GM18505 (cell line): ENCODE data around the gene AMN1.
A peak's percentile ranks its signal among the peaks of the same experiment; 100 is the strongest.
"Not testable (repeated sequence)": the region's sequence is repeated elsewhere in the genome, so short reads cannot be mapped to it uniquely, and the experiment has no call there.

Source experiments
- ATAC-seq: cut with Tn5 transposase; IDR thresholded peaks from one replicate; pipeline ENCODE4 v1.9.1; 2021; ENCODE audit not compliant: unreplicated experiment
- POLR2A ChIP-seq: IDR thresholded peaks from 4 replicates; pipeline ENCODE4 v1.6.1; 2011; ENCODE audit warnings: borderline replicate concordance; ENCODE audit not compliant: insufficient read depth, insufficient read length; ENCODE audit errors: extremely low read depth

AMN1 gene

DNA sequence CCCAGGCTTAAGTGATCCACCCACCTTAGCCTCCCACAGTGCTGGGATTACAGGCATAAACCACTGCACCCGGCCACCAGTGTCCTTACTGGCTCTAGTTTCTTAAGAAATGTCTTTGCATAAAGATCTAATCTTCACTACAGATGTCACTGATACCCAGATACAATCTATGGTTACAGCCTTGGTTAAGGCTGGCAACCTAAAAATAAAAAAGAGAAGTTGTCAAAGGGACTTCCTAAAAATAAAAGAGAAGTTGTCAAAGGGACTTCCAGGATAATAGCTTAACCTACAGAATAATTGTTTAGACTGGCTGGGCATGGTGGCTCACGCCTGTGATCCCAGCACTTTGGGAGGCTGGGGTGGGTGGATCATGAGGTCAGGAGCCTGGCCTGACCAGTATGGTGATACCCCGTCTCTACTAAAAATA is 41.7 kb downstream of the AMN1 start:
- no peak for TF ChIP-seq POLR2A
- ATAC-seq = no peak

DNA sequence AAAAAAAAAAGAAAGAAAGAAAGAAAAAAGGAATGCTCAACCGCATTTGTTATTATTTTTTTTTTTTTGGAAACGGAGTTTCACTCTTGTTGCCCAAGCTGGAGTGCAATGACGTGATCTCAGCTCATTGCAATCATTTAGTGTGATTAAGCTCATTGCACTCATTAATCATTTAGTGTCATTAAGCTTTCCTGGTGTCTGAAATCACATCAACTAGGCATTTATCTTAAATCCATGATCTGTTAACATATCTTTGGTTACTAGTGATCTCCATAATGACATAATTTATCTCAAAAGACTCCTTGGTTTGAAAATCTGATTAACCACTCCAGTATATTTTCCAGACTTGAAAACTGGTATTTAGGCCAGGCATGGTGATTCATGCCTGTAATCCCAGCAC is 43.0 kb downstream of the AMN1 start:
- ATAC-seq = no peak
- TF ChIP-seq POLR2A = no peak

DNA sequence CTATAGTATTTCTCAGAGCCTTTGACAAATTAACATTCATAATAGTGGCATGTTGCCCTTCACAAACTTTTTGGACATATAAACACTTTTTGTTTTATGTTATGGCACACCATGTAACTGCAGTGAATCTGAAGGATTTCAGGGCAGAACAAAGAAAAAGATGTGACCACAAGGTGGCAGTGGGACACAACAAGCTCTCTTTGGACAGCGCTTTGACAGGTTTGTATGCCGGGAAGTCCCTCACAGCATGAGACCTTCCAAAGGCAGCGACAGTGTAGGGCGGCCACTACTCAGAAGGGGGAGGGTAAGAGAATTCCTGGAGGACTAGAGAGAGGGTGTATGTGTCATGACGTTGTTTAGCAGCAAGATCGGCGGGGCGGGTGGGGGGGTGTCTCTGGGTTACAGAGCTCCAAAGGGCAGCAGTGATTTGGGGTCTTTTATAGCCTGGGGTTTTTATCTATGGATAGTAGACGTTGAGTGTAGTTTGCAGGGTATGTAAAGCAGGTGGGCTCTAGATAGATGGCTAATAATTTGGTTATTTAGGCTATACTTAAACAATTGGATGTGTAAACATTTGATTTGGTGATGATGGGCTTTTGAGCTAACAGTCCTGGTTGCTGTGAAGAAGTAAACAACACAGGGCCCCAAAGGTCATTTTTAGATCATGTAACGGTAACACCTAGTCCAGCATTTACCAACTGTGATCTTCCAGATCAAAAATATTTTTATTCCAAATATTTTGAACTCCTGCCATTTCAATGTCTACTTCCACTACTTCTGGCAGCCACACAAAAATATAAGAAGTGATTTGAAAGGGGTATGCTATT is 46.5 kb downstream of the AMN1 start:
- no peak for TF ChIP-seq POLR2A
- peak; percentile 61 for ATAC-seq

- no peak for TF ChIP-seq POLR2A
- no peak for ATAC-seq
Observed at GRCh38 chr12:31672521-31672920, 56.3 kb downstream of the AMN1 start.

DNA sequence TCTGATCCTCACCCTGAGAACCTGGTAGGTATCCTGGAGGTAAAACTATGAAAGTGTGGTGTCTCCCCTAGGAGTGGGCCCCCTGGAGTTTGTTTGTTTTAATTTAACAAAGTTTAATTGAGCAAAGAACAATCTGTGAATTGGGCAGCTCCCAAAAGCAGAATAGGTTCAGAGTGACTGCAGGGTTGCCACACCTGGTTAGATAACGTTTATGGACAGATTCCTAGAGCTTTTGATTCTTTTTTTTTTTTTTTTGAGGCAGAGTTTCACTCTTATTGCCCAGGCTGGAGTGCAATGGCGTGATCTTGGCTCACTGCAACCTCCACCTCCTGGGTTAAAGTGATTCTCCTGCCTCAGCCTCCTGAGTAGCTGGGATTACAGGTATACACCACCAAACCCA is 59.2 kb downstream of the AMN1 start:
- ATAC-seq = not testable (repeated sequence)

DNA sequence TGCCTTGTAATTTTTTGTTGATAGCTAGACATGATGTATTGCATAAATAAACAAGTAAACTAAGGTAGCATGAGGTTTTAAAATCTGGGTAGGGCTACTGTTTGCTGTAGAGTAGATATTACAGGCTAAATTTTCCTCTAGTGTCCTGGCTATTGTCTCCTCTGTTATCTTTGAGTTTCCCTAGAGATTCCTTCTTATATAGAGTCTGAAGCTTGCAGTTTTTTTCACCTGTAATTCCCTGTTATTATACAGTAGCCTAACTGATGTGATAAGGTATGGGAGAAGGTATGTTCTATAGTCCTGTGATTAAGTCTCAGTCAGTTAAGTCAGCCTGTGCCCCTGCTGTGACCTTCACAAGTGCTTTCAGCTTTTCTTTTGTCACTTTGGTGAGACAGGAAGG is 59.8 kb downstream of the AMN1 start:
- no peak for ATAC-seq
- no peak for TF ChIP-seq POLR2A

- no peak for TF ChIP-seq POLR2A
- no peak for ATAC-seq
Observed at GRCh38 chr12:31664038-31664437, 64.8 kb downstream of the AMN1 start.

GRCh38 chr12:31663576-31663975 is 65.2 kb downstream of the AMN1 start:
- no peak for ATAC-seq
- TF ChIP-seq POLR2A = no peak

- TF ChIP-seq POLR2A = no peak
- no peak for ATAC-seq
Observed at GRCh38 chr12:31662176-31662849, 66.5 kb downstream of the AMN1 start.

- peak; percentile 70 for TF ChIP-seq POLR2A
- ATAC-seq = peak; percentile 99
Observed at GRCh38 chr12:31659087-31659942, 69.5 kb downstream of the AMN1 start, which contains the start of gene ETFBKMT. Gene ETFBKMT, plus strand, starts transcription at chr12:31659688. Its CDS starts 2,266 bp downstream, at chr12:31661954.

DNA sequence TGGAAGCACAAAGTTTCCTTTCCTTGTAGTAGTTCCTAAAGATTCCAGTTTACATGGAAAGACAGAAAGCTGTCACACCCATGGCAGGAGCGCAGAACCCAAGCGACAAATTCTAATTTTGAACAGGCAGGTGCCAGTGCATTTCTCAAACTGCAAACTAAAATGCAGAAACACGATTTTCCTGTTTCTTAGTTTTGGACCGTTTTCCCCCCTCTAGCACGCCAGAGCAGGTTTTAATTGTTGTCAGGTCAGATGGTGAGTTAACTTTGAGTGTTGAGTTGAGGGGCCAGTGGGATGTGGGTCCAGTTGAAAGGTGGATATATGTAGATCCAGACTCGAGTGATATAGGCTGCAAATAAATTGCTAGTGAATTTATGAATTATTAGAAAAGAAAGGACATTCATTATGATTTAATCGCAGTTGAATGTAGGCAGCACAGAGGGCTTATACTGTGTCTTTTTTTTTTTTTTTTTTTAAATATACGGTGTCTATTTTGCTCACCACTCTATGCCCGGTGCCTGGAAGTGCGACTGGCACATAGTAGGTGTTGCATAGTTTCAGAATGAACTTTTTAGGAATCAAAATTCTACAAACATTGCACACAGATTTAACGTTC is 70.2 kb downstream of the AMN1 start:
- no peak for ATAC-seq
- TF ChIP-seq POLR2A = no peak

- TF ChIP-seq POLR2A = no peak
- no peak for ATAC-seq
Observed at GRCh38 chr12:31655792-31656191, 73.0 kb downstream of the AMN1 start.

DNA sequence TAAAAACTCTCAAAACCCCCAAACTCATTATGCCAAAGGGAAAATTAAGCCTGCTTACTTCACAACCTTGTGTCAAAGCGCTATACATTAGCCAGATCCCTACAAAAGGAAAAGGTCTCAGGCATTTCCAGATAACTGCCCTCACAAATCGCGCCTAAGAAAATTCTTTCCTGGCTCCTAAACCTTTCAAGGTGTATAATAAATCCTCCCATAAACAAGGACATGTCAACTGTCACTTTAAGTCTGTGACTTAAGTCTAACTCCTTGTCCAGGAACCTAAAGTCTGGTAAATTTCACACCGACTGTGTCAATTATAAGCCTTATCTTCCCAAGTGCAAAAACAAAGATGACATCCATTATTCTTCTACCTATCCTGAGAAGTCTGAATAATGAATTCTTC is 73.6 kb downstream of the AMN1 start:
- no peak for TF ChIP-seq POLR2A
- no peak for ATAC-seq

DNA sequence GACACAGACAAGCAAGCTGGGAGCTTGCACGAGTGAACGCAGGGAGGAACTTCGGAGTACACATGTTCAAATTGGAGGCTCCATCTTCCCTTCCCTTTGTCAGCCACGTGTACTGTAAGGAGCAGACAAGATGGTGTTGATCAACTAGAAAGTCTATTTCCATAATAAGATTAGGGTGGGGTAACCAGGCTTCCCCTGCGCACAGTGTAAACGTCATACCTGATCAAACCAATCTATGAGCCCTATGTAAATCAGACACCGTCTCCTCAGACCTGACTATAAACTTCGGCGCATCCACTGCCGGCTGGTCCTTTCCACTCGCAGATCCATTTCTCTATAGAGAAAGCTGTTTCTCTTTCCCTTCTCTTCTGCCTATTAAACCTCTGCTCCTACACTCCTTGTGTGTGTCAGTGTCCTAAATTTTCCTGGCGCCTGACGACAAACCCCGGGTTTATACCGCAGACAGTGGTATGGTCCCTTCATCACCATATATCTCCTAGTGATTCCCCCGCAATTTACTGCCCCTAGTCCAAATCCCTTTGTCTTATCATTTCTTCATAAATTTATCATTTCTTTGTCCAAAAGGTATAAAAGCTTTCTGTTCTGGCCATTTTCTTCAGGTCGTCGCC is 76.8 kb downstream of the AMN1 start:
- no peak for TF ChIP-seq POLR2A
- no peak for ATAC-seq
